GM12878 (cell line): ENCODE results near the gene TMED10. TPM values are rescaled to one million over a fixed set of nuclear protein-coding genes. Genes with fewer than 3 reads are reported as not detected.

Source experiments
- ATAC-seq: fragments of 200-7000 bp; cut with Tn5 transposase; 3 replicates; pipeline ENCODE4 v1.9.1; 2020; ENCODE audit warnings: mild to moderate bottlenecking, moderate library complexity
- BruUV-seq: library from RNA; stranded (reverse); fragments of 400-500 nt; replicated peaks from 2 replicates; lab custom pipeline; 2021; lab: Mats Ljungman, UMichigan
- CTCF ChIA-PET: fragments of 300-600 bp; sonication (Branson Sonifier 250); formaldehyde crosslinking; extraction: SDS; loops from one replicate; lab custom pipeline; 2021; ENCODE audit warnings: inconsistent platforms; lab: Yijun Ruan, JAX
- POLR2A ChIA-PET: fragments of 350-600 bp; formaldehyde crosslinking; extraction: SDS; loops from one replicate; lab custom pipeline; 2021; ENCODE audit warnings: inconsistent platforms; lab: Charles Lee
- RAD21 ChIA-PET: fragments of 300-600 bp; sonication (Branson Sonifier 250); formaldehyde crosslinking; loops from one replicate; lab custom pipeline; 2023; ENCODE audit warnings: antibody characterized with exemption; ENCODE audit not compliant: unreplicated experiment; lab: Charles Lee
- SMC1A ChIA-PET: fragments of 300-600 bp; sonication (Branson Sonifier 250); formaldehyde crosslinking; loops from one replicate; lab custom pipeline; 2023; ENCODE audit not compliant: unreplicated experiment, uncharacterized antibody; lab: Charles Lee
- DNase-seq: peaks from one replicate; pipeline ENCODE4 v3.0.0-alpha.2; 2011; ENCODE audit warnings: low read depth, low spot score
- FAIRE-seq: peaks from 3 replicates; lab custom pipeline; 2011; peaks lifted over from hg19 to GRCh38; lab: Jason Lieb, UNC
- H2AFZ ChIP-seq: 2 replicates; pipeline ENCODE4 v1.6.0; 2011; ENCODE audit warnings: low read depth, low read length, control low read depth; ENCODE audit not compliant: control insufficient read depth
- H3K27ac ChIP-seq: 2 replicates; pipeline ENCODE4 v1.5.1; 2011; ENCODE audit warnings: control low read depth; ENCODE audit not compliant: control insufficient read depth, insufficient read depth
- H3K27me3 ChIP-seq, 2 experiments: replicated peaks in 1 of 2; 2 replicates each; pipeline versions ENCODE4 v1.6.0 to v1.6.1; 2011; ENCODE audit warnings: low read length in 1 of 2; ENCODE audit not compliant: control insufficient read depth in 2 of 2, insufficient read depth in 2 of 2
- H3K36me3 ChIP-seq, 2 experiments: 2 replicates each; pipeline ENCODE4 v1.5.1; 2011; ENCODE audit warnings: low read length in 1 of 2; ENCODE audit not compliant: control insufficient read depth in 2 of 2, insufficient read depth in 2 of 2
- H3K4me1 ChIP-seq: 2 replicates; pipeline ENCODE4 v1.6.1; 2011; ENCODE audit warnings: mild to moderate bottlenecking, low read length, moderate library complexity, mixed read lengths; ENCODE audit not compliant: control insufficient read depth, insufficient read depth
- H3K4me2 ChIP-seq: 2 replicates; pipeline ENCODE4 v1.6.0; 2011; ENCODE audit warnings: control low read depth; ENCODE audit not compliant: control insufficient read depth, insufficient read depth
- H3K4me3 ChIP-seq: fragments of 200-600 bp; sonication (generic); 2 replicates; pipeline ENCODE4 v1.5.1; 2016
- H3K79me2 ChIP-seq: 2 replicates; pipeline ENCODE4 v1.6.0; 2011; ENCODE audit warnings: low read length; ENCODE audit not compliant: control insufficient read depth, insufficient read depth
- H3K9ac ChIP-seq: 2 replicates; pipeline ENCODE4 v1.8.0; 2011; ENCODE audit warnings: low read length, control low read depth, mixed read lengths; ENCODE audit not compliant: control insufficient read depth, insufficient read depth
- H3K9me3 ChIP-seq: replicated peaks from 3 replicates; pipeline ENCODE4 v1.5.1; 2011; ENCODE audit warnings: mild to moderate bottlenecking, low read length; ENCODE audit not compliant: control insufficient read depth, insufficient read depth
- H4K20me1 ChIP-seq: 2 replicates; pipeline ENCODE4 v1.6.0; 2011; ENCODE audit not compliant: control insufficient read depth, insufficient read depth
- ATF7 ChIP-seq: fragments of 450-650 bp; IDR thresholded peaks from 2 replicates; pipeline ENCODE4 v1.6.1; 2016; ENCODE audit warnings: low read depth, mild to moderate bottlenecking
- CHD4 ChIP-seq: fragments of 200-600 bp; sonication (generic); IDR thresholded peaks from 2 replicates; pipeline ENCODE4 v1.6.1; 2016; ENCODE audit warnings: mild to moderate bottlenecking
- IRF3 ChIP-seq: fragments of 450-650 bp; IDR thresholded peaks from 2 replicates; pipeline ENCODE4 v1.6.1; 2014; ENCODE audit warnings: mild to moderate bottlenecking
- NBN ChIP-seq: fragments of 450-650 bp; IDR thresholded peaks from 2 replicates; pipeline ENCODE4 v1.6.1; 2016
- RB1 ChIP-seq: fragments of 450-650 bp; formaldehyde crosslinking; IDR thresholded peaks from 2 replicates; pipeline ENCODE4 v1.6.1; 2017; ENCODE audit warnings: mild to moderate bottlenecking, borderline replicate concordance
- RELB ChIP-seq: fragments of 450-650 bp; IDR thresholded peaks from 2 replicates; pipeline ENCODE4 v1.6.1; 2017; ENCODE audit warnings: low read depth, mild to moderate bottlenecking, moderate library complexity
- SUPT20H ChIP-seq: IDR thresholded peaks from 2 replicates; pipeline ENCODE4 v1.6.1; 2011; ENCODE audit warnings: low read depth, mild to moderate bottlenecking, low read length, moderate library complexity, borderline replicate concordance; ENCODE audit not compliant: control insufficient read depth
- TCF12 ChIP-seq: IDR thresholded peaks from 2 replicates; pipeline ENCODE4 v1.6.1; 2011; ENCODE audit warnings: low read depth, mild to moderate bottlenecking, low read length
- YY1 ChIP-seq: IDR thresholded peaks from 2 replicates; pipeline ENCODE4 v1.6.1; 2011; ENCODE audit warnings: low read depth, mild to moderate bottlenecking, low read length
- ZBTB4 ChIP-seq: fragments of 450-650 bp; formaldehyde crosslinking; IDR thresholded peaks from 2 replicates; pipeline ENCODE4 v1.4.0; 2022; ENCODE audit warnings: mild to moderate bottlenecking, moderate library complexity
- WGBS: methylation state at CpG from one replicate; pipeline ENCODE4 v1.1.6; 2016; ENCODE audit warnings: low lambda C conversion rate; ENCODE audit not compliant: insufficient replicate concordance, insufficient coverage; ENCODE audit errors: missing lambda C conversion rate; 5-methylcytosine and 5-hydroxymethylcytosine counted together
- in situ Hi-C: fragments of 300-500 bp; cut with MboI; formaldehyde crosslinking; loops from 9 replicates; pipeline ENCODE4 v1.14.3; 2018; ENCODE audit warnings: mixed read lengths
- intact Hi-C: fragments of 100-400 bp; cut with micrococcal nuclease; formaldehyde crosslinking; loops from one replicate; pipeline ENCODE4 v1.14.2; 2022; ENCODE audit not compliant: unreplicated experiment
- polyA plus RNA-seq, 11 experiments: library from polyadenylated mRNA; depleted of rRNA in 4 of 11; unstranded in 6 of 11; stranded (reverse) in 5 of 11; fragments of >200 nt; fragmentation: Nextera tagmentation in 4 of 11; fragmentation: Illumina TruSeq in 1 of 11; extraction: Ambion mirVana in 4 of 11; extraction: Trizol in 1 of 11; gene quantifications; 1 replicate in 1 of 11; 2 replicates in 10 of 11; pipeline versions ENCODE4 v1.2.1 to v1.2.3, GENCODE V29; 2011 to 2016; ENCODE audit warnings: inconsistent platforms in 2 of 11, missing spikeins in 2 of 11, low read depth in 1 of 11
- total RNA-seq, 4 experiments: library from RNA; depleted of rRNA in 3 of 4; stranded (reverse); fragments of >200 nt in 3 of 4; fragmentation: Illumina TruSeq in 1 of 4; extraction: Trizol in 1 of 4; gene quantifications; 2 replicates each; pipeline versions ENCODE4 v1.2.1 to v1.2.3, GENCODE V29; 2013 to 2021

Gene TMED10
- total and polyA plus RNA-seq, 10 of the 15 experiments (the other 5 are each of a cell fraction or from before 2014, with no cell fraction given) = 99.8 to 270 (median 180) TPM

GRCh38 chr14:75088153-75088552 is 88.3 kb downstream of the TMED10 start:
- Histone ChIP-seq H3K4me2 (no peak overlapping the region), H3K9me3 (no peaks in the 10 kb centered on the region), H4K20me1 (no peaks in the 10 kb centered on the region), H3K36me3 (peaks cover 4 to 26% of the 10 kb centered on the region in 2 experiments), H3K79me2 (no peaks in the 10 kb centered on the region), H3K9ac (no peak overlapping the region), H2AFZ (no peak overlapping the region), H3K27ac (no peak overlapping the region), H3K4me1 (no peaks in the 10 kb centered on the region), H3K27me3 (no peaks in the 10 kb centered on the region), H3K4me3 (no peak overlapping the region)
- WGBS = 76% methylated on average over 2 of the region's 2 CpGs
- no peak for FAIRE-seq
- POLR2A ChIA-PET = interaction anchor here (1.0 kb wide), 2 partner anchors 146 to 183 kb away, joined by 3 read pairs; no protein-coding TSS in a partner anchor
- TF ChIP-seq NBN = no peak
- TF ChIP-seq IRF3 = no peak
- CTCF ChIA-PET = interaction anchor here (0.6 to 7.2 kb wide), 51 partner anchors 7 to 479 kb away, joined by 3 to 129 read pairs (median 5); partner anchors contain the start of genes ACYP1, MLH3 and PGF
- no peak for DNase-seq
- BruUV-seq = no TSS peak
- in situ Hi-C loops (no loop called here), intact Hi-C loops (loop anchor here (1.0 kb wide), 3 partner anchors 142 to 227 kb away; no protein-coding TSS in a partner anchor)
- peak; percentile 21; the same call in 2 of the 3 replicates for ATAC-seq
- SMC1A ChIA-PET = interaction anchor here (0.7 to 4.6 kb wide), 29 partner anchors 8 to 435 kb away, joined by 3 to 39 read pairs (median 4); partner anchors contain the start of gene EIF2B2
- RAD21 ChIA-PET = interaction anchor here (0.7 to 3.3 kb wide), 22 partner anchors 25 to 479 kb away, joined by 3 to 30 read pairs (median 4); partner anchors contain the start of gene ACYP1

- Histone ChIP-seq H3K4me3 (no peak overlapping the region), H3K9ac (no peak overlapping the region), H3K4me1 (no peaks in the 10 kb centered on the region), H2AFZ (no peak overlapping the region), H3K27ac (no peak overlapping the region), H3K9me3 (no peaks in the 10 kb centered on the region), H3K36me3 (peaks cover 4 to 34% of the 10 kb centered on the region in 2 experiments), H3K27me3 (no peaks in the 10 kb centered on the region), H4K20me1 (no peaks in the 10 kb centered on the region), H3K79me2 (no peaks in the 10 kb centered on the region), H3K4me2 (no peak overlapping the region)
- in situ Hi-C loops (no loop called here), intact Hi-C loops (no loop called here)
- no TSS peak for BruUV-seq
- DNase-seq (no peak), FAIRE-seq (no peak), ATAC-seq (no peak)
- 100% methylated on average over 5 of the region's 5 CpGs for WGBS
- CTCF ChIA-PET = no interaction called here
- POLR2A ChIA-PET = no interaction called here
- SMC1A ChIA-PET = no interaction called here
- RAD21 ChIA-PET = no interaction called here
- TF ChIP-seq TCF12 (no peak), CHD4 (no peak), RELB (no peak), ATF7 (no peak), SUPT20H (no peak), YY1 (no peak), RB1 (no peak), ZBTB4 (CRISPR knock-in tag) (no peak)
Observed at GRCh38 chr14:75084513-75084912, 91.9 kb downstream of the TMED10 start.
